Astrocyte of the spinal cord (primary cell): ENCODE data around the gene EPB41L4B.

Experiments used
- DNase-seq: peaks from one replicate; pipeline ENCODE4 v3.0.0; 2011; ENCODE audit warnings: low read depth, low spot score
- H3K4me3 ChIP-seq: 2 replicates; pipeline ENCODE4 v1.5.1; 2011; ENCODE audit warnings: low read depth, mild to moderate bottlenecking, low read length, moderate library complexity
- in situ Hi-C: cut with HindIII; loops from 2 replicates; pipeline ENCODE4 v1.10.0; 2017; ENCODE audit warnings: low sequenced_read_pairs
- TF ChIP-seq, protein P1 (sequence below): IDR thresholded peaks from 2 replicates; pipeline ENCODE4 v1.5.1; 2012; ENCODE audit warnings: low read depth, mild to moderate bottlenecking, low read length, inconsistent platforms

EPB41L4B gene

DNA sequence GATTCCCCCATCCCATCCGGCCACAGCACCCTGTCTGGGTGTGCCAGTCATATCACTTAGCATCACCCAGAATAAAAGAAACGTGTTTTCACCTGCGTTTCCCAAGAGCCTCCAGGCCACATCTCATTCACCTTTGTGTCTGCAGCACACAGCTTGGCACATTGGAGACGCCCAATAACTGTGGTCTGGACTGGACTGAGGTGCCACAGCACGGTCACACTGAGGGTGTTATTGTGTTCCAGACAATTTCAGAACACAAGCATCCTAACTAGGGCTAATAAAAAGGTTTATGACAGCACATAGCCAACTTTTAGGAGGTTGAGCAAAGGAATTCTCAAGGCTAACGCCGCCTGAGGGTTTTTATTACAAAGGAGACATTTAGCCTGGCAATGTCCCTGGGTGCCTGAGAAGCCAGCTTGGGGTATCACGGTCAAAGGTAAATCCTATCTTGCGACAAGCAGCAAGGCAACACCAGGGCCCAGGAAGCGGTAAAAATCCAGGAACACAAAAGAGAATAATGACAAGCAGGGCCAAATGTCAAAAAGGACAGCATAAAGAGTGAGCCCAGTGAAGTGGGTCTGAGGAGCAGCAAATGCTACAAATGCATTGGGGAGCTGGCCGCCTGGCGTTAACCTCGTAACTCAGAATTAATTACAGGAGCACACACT, 3.4 kb downstream of the EPB41L4B start:
- in situ Hi-C loops = no loop called here
- H3K4me3 ChIP-seq = no peak overlapping the region
- DNase-seq = no peak
- TF ChIP-seq, protein P1, sequence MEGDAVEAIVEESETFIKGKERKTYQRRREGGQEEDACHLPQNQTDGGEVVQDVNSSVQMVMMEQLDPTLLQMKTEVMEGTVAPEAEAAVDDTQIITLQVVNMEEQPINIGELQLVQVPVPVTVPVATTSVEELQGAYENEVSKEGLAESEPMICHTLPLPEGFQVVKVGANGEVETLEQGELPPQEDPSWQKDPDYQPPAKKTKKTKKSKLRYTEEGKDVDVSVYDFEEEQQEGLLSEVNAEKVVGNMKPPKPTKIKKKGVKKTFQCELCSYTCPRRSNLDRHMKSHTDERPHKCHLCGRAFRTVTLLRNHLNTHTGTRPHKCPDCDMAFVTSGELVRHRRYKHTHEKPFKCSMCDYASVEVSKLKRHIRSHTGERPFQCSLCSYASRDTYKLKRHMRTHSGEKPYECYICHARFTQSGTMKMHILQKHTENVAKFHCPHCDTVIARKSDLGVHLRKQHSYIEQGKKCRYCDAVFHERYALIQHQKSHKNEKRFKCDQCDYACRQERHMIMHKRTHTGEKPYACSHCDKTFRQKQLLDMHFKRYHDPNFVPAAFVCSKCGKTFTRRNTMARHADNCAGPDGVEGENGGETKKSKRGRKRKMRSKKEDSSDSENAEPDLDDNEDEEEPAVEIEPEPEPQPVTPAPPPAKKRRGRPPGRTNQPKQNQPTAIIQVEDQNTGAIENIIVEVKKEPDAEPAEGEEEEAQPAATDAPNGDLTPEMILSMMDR = no peak

DNA sequence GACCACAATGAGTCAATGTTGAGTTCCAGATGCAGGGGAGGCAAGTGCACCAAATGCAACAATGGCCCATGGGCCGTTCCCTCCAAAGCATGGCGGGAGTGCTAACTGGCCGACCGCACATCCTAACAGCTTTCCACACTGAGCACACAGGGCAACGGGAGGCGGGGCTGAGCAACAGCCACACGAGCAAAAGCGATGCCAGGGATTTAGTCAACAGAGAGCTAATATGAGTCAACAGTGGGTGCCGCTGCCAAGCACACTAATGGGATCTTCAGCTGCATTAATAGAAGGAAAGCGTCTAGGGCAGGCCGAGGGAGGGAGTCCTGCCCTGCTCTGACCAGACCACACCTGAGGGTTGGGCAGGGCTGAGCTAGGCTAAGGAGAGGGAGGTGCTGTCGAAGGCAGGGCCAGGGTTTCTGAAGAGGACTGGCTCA, 4.6 kb downstream of the EPB41L4B start:
- in situ Hi-C loops = no loop called here
- no peak overlapping the region for H3K4me3 ChIP-seq
- TF ChIP-seq, protein P1 = no peak
- DNase-seq = peak; percentile 89

DNA sequence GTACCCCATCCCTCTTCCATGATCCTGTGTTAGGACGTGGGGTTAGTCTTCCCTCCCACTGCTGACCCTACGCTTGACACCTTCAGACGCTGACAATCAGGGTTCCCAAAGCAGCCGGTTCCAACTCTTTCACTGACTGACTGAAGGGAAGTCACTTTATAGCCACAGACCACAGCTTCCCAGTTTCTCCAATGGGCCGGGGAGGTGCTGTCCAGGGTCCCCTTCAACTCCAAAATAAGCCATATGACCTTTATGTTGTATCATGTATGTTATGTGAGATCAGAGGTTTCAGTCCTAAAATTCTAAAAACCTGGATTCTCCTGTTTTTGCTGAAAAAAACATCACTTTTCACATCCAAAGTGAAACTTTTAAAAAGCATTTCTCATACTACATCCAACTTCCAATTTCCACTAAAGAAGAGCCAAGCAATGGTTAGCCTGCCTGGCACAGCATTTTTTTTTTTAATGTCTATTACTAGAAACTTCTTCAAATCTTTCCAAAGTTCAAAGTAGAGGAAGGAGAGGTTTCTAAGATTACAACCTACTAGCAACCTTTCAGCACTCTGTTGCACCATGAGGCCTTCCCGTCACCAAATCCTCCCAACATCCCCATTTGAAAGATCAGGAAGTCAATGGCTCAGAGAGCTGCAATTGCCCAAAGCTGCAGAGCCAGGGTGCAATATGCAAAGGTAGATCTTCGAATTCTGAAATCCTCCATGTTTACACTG, 5.2 kb downstream of the EPB41L4B start:
- no peak for DNase-seq
- in situ Hi-C loops = no loop called here
- H3K4me3 ChIP-seq = no peak overlapping the region
- TF ChIP-seq, protein P1 = no peak

DNA sequence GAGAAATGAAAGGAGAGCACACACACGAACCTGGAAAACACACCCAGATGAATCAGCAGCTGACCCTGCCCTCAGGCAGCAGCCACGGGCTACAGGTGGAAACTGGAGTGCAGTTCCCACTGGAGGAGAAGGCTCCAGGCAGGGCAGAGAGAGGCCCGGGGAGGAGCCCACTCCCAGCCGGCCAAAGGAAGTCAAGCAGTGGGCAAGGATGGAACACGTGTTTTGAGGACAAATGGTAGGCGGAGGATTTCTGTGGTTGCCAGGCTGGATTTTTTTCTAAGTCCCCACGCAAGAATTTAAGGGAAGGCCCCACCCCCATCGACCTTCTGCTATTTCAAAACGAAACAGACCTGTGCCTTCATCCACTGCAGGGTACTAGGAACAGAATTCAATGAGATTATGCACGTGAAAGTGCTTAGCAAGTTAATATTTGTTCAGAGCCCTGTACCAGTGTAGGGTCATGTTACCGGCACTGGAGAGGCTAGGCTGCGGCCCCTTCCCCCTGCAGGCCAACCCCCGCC, 6.8 kb downstream of the EPB41L4B start:
- in situ Hi-C loops = no loop called here
- no peak overlapping the region for H3K4me3 ChIP-seq
- DNase-seq = no peak
- TF ChIP-seq, protein P1 = no peak

DNA sequence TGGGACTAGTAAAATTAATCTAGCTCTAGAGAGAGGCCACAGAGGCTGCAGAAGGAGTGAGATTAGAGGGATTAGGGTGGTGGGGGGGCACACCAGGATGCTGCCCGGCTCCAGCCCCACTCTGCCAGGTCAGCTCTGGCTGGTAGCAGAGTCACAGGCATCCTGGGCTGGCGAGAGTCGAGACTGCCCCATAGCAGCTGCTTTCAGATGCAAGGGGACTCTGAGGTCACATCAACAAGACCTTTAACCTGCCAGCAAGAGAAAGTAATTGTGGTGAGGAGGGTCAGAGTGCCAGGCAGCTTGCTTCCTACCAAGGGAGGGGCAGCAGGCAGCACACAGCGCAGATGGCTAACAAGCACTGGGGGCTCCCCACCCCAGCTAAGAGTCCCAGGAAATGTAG, 7.5 kb downstream of the EPB41L4B start:
- no peak for DNase-seq
- H3K4me3 ChIP-seq = no peak overlapping the region
- TF ChIP-seq, protein P1 = no peak
- in situ Hi-C loops = no loop called here

DNA sequence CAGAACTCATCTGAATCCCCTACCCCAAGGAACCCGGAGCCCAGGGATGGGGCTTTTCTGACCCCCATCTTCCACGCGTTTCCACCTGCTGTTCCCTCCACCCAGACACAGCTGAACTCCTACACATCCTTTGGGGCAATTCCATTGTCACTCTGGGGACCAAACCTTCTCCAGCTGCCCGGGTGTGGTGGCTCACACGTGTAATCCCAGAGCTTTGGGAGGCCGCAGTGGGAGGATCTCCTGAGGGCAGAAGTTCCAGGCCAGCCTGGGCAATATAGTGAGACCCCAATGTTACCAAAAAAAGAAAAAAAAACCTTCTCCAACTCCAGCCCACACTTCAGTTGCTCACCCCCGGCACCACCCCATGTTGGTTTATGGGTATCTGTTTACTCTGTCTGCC, 8.1 kb downstream of the EPB41L4B start:
- DNase-seq = no peak
- in situ Hi-C loops = no loop called here
- H3K4me3 ChIP-seq = no peak overlapping the region
- TF ChIP-seq, protein P1 = no peak
